ENCODE measurements around the gene ANKHD1.
"Not testable (repeated sequence)": the region's sequence is repeated elsewhere in the genome, so short reads cannot be mapped to it uniquely, and the experiment has no call there.

The ANKHD1 gene

GRCh38 chr5:140413230-140413629 is 11.6 kb downstream of the ANKHD1 start:
- Histone ChIP-seq H3K36me3 (ENCODE audit: control insufficient read depth, insufficient read depth, low read length) (no peaks in the 10 kb centered on the region), H3K4me1 (ENCODE audit: control insufficient read depth, insufficient read depth, low read length) (no peaks in the 10 kb centered on the region), H3K4me3 (ENCODE audit: low read length) (no peak overlapping the region), H3K27me3 (ENCODE audit: control insufficient read depth, insufficient read depth, low read length) (no peaks in the 10 kb centered on the region), H3K9ac (ENCODE audit: low read length) (no peak overlapping the region), H3K9me3 (ENCODE audit: control insufficient read depth, low read length) (no peaks in the 10 kb centered on the region)

GRCh38 chr5:140417235-140417634 is 15.6 kb downstream of the ANKHD1 start:
- Histone ChIP-seq H3K9ac (ENCODE audit: low read length) (no peak overlapping the region), H3K4me3 (ENCODE audit: low read length) (no peak overlapping the region), H3K4me1 (ENCODE audit: control insufficient read depth, insufficient read depth, low read length) (no peaks in the 10 kb centered on the region)

GRCh38 chr5:140418862-140419520 is 17.4 kb downstream of the ANKHD1 start:
- Histone ChIP-seq H3K9ac (ENCODE audit: low read length) (no peak overlapping the region), H3K36me3 (ENCODE audit: control insufficient read depth, insufficient read depth, low read length) (no peaks in the 10 kb centered on the region), H3K27me3 (ENCODE audit: control insufficient read depth, insufficient read depth, low read length) (no peaks in the 10 kb centered on the region), H3K9me3 (ENCODE audit: control insufficient read depth, low read length) (no peaks in the 10 kb centered on the region), H3K4me1 (ENCODE audit: control insufficient read depth, insufficient read depth, low read length) (no peaks in the 10 kb centered on the region), H3K4me3 (ENCODE audit: low read length) (no peak overlapping the region)

More at GRCh38 chr5:140417235-140417634, 15.6 kb downstream of the ANKHD1 start:
- Histone ChIP-seq H3K27me3 (ENCODE audit: control insufficient read depth, insufficient read depth, low read length) (no peaks in the 10 kb centered on the region), H3K9me3 (ENCODE audit: control insufficient read depth, low read length) (no peaks in the 10 kb centered on the region), H3K36me3 (ENCODE audit: control insufficient read depth, insufficient read depth, low read length) (no peaks in the 10 kb centered on the region)

GRCh38 chr5:140420226-140420570 is 18.6 kb downstream of the ANKHD1 start:
- Histone ChIP-seq H3K36me3 (ENCODE audit: control insufficient read depth, insufficient read depth, low read length) (no peaks in the 10 kb centered on the region), H3K27me3 (ENCODE audit: control insufficient read depth, insufficient read depth, low read length) (no peaks in the 10 kb centered on the region), H3K4me3 (ENCODE audit: low read length) (no peak overlapping the region), H3K9me3 (ENCODE audit: control insufficient read depth, low read length) (no peaks in the 10 kb centered on the region), H3K4me1 (ENCODE audit: control insufficient read depth, insufficient read depth, low read length) (no peaks in the 10 kb centered on the region), H3K9ac (ENCODE audit: low read length) (no peak overlapping the region)

- Histone ChIP-seq H3K4me1 (ENCODE audit: control insufficient read depth, insufficient read depth, low read length) (no peaks in the 10 kb centered on the region), H3K36me3 (ENCODE audit: control insufficient read depth, insufficient read depth, low read length) (no peaks in the 10 kb centered on the region), H3K9me3 (ENCODE audit: control insufficient read depth, low read length) (no peaks in the 10 kb centered on the region), H3K4me3 (ENCODE audit: low read length) (no peak overlapping the region), H3K9ac (ENCODE audit: low read length) (no peak overlapping the region), H3K27me3 (ENCODE audit: control insufficient read depth, insufficient read depth, low read length) (no peaks in the 10 kb centered on the region)
Observed at GRCh38 chr5:140420665-140421361, 19.2 kb downstream of the ANKHD1 start.

- not testable (repeated sequence) for H3K9ac ChIP-seq (ENCODE audit: low read length); H3K4me1 ChIP-seq (ENCODE audit: control insufficient read depth, insufficient read depth, low read length); H3K4me3 ChIP-seq (ENCODE audit: low read length); H3K9me3 ChIP-seq (ENCODE audit: control insufficient read depth, low read length); H3K36me3 ChIP-seq (ENCODE audit: control insufficient read depth, insufficient read depth, low read length); H3K27me3 ChIP-seq (ENCODE audit: control insufficient read depth, insufficient read depth, low read length)
Observed at GRCh38 chr5:140421375-140421774, 19.7 kb downstream of the ANKHD1 start.

- H3K9ac ChIP-seq (ENCODE audit: low read length), result no peak overlapping the region
- no peaks in the 10 kb centered on the region for H3K36me3 ChIP-seq (ENCODE audit: control insufficient read depth, insufficient read depth, low read length)
- H3K9me3 ChIP-seq (ENCODE audit: control insufficient read depth, low read length), result no peaks in the 10 kb centered on the region
- no peaks in the 10 kb centered on the region for H3K27me3 ChIP-seq (ENCODE audit: control insufficient read depth, insufficient read depth, low read length)
- no peaks in the 10 kb centered on the region for H3K4me1 ChIP-seq (ENCODE audit: control insufficient read depth, insufficient read depth, low read length)
- no peak overlapping the region for H3K4me3 ChIP-seq (ENCODE audit: low read length)
Observed at GRCh38 chr5:140423609-140424008, 22.0 kb downstream of the ANKHD1 start.

- no peak overlapping the region for H3K4me3 ChIP-seq (ENCODE audit: low read length)
- H3K9me3 ChIP-seq (ENCODE audit: control insufficient read depth, low read length), result no peaks in the 10 kb centered on the region
- no peaks in the 10 kb centered on the region for H3K27me3 ChIP-seq (ENCODE audit: control insufficient read depth, insufficient read depth, low read length)
- H3K4me1 ChIP-seq (ENCODE audit: control insufficient read depth, insufficient read depth, low read length), result no peaks in the 10 kb centered on the region
- no peaks in the 10 kb centered on the region for H3K36me3 ChIP-seq (ENCODE audit: control insufficient read depth, insufficient read depth, low read length)
- H3K9ac ChIP-seq (ENCODE audit: low read length), result no peak overlapping the region
Observed at GRCh38 chr5:140424135-140424534, 22.5 kb downstream of the ANKHD1 start.

- not testable (repeated sequence) for H3K4me3 ChIP-seq (ENCODE audit: low read length)
Observed at GRCh38 chr5:140427726-140428125, 26.1 kb downstream of the ANKHD1 start.

GRCh38 chr5:140429724-140430123 is 28.1 kb downstream of the ANKHD1 start:
- Histone ChIP-seq H3K27me3 (ENCODE audit: control insufficient read depth, insufficient read depth, low read length) (no peaks in the 10 kb centered on the region), H3K9ac (ENCODE audit: low read length) (no peak overlapping the region), H3K4me3 (ENCODE audit: low read length) (no peak overlapping the region), H3K36me3 (ENCODE audit: control insufficient read depth, insufficient read depth, low read length) (no peaks in the 10 kb centered on the region), H3K4me1 (ENCODE audit: control insufficient read depth, insufficient read depth, low read length) (peaks cover 8% of the 10 kb centered on the region), H3K9me3 (ENCODE audit: control insufficient read depth, low read length) (no peaks in the 10 kb centered on the region)

More at GRCh38 chr5:140427726-140428125, 26.1 kb downstream of the ANKHD1 start:
- H3K4me1 ChIP-seq (ENCODE audit: control insufficient read depth, insufficient read depth, low read length); H3K27me3 ChIP-seq (ENCODE audit: control insufficient read depth, insufficient read depth, low read length); H3K36me3 ChIP-seq (ENCODE audit: control insufficient read depth, insufficient read depth, low read length); H3K9me3 ChIP-seq (ENCODE audit: control insufficient read depth, low read length); H3K9ac ChIP-seq (ENCODE audit: low read length): not testable (repeated sequence)

GRCh38 chr5:140432212-140432611 is 30.6 kb downstream of the ANKHD1 start:
- Histone ChIP-seq H3K27me3 (ENCODE audit: control insufficient read depth, insufficient read depth, low read length) (no peaks in the 10 kb centered on the region), H3K36me3 (ENCODE audit: control insufficient read depth, insufficient read depth, low read length) (no peaks in the 10 kb centered on the region), H3K9ac (ENCODE audit: low read length) (no peak overlapping the region), H3K4me3 (ENCODE audit: low read length) (no peak overlapping the region), H3K9me3 (ENCODE audit: control insufficient read depth, low read length) (no peaks in the 10 kb centered on the region), H3K4me1 (ENCODE audit: control insufficient read depth, insufficient read depth, low read length) (peaks cover 14% of the 10 kb centered on the region)

GRCh38 chr5:140432916-140433315 is 31.3 kb downstream of the ANKHD1 start:
- no peaks in the 10 kb centered on the region for H3K9me3 ChIP-seq (ENCODE audit: control insufficient read depth, low read length)
- no peaks in the 10 kb centered on the region for H3K27me3 ChIP-seq (ENCODE audit: control insufficient read depth, insufficient read depth, low read length)
- no peak overlapping the region for H3K9ac ChIP-seq (ENCODE audit: low read length)
- no peaks in the 10 kb centered on the region for H3K36me3 ChIP-seq (ENCODE audit: control insufficient read depth, insufficient read depth, low read length)
- no peak overlapping the region for H3K4me3 ChIP-seq (ENCODE audit: low read length)
- peaks cover 14% of the 10 kb centered on the region for H3K4me1 ChIP-seq (ENCODE audit: control insufficient read depth, insufficient read depth, low read length)

Measured in mucosa of stomach (tissue), 1 donor.